Lower leg skin (tissue), 3 donors: Measurements from ENCODE around the gene ZNF557.
"Not testable (repeated sequence)": the region's sequence is repeated elsewhere in the genome, so short reads cannot be mapped to it uniquely, and the experiment has no call there.

Experiments used
- CTCF ChIP-seq, 3 donors: fragments of 450-650 bp; IDR thresholded peaks; one replicate each; pipeline ENCODE4 v1.5.1; 2016; ENCODE audit warnings: antibody characterized with exemption in 3 of 3, mild to moderate bottlenecking in 3 of 3, moderate library complexity in 2 of 3
- POLR2A ChIP-seq, 2 donors: fragments of 450-650 bp; IDR thresholded peaks; one replicate each; pipeline ENCODE4 v1.6.1; 2016 to 2017; ENCODE audit warnings: antibody characterized with exemption in 2 of 2, mild to moderate bottlenecking in 1 of 2, moderate library complexity in 1 of 2

GRCh38 chr19:7051421-7051820 lies 18.1 kb upstream of the ZNF557 start:
- not testable (repeated sequence) for TF ChIP-seq CTCF, POLR2A (IDR thresholded peaks at IDR 0.05)
